Panc1 (cell line): ENCODE data around the gene TFEB.

Source experiments
- POLR2AphosphoS5 ChIP-seq: IDR thresholded peaks from 2 replicates; pipeline ENCODE4 v1.6.1; 2012; ENCODE audit warnings: mild to moderate bottlenecking, low read depth, low read length, moderate library complexity
- SIN3A ChIP-seq: IDR thresholded peaks from 2 replicates; pipeline ENCODE4 v1.6.1; 2012; ENCODE audit warnings: low read depth, mild to moderate bottlenecking, low read length, moderate library complexity, borderline replicate concordance; ENCODE audit not compliant: insufficient read depth
- TCF7L2 ChIP-seq: IDR thresholded peaks from 2 replicates; pipeline ENCODE4 v1.6.1; 2011; ENCODE audit warnings: mild to moderate bottlenecking, low read depth, low read length, inconsistent platforms
- TF ChIP-seq, protein P1 (sequence below): fragments of 450-650 bp; IDR thresholded peaks from 2 replicates; pipeline ENCODE4 v1.5.1; 2017; ENCODE audit warnings: mild to moderate bottlenecking
- TF ChIP-seq, protein P2 (sequence below), 2 experiments: IDR thresholded peaks; 2 replicates each; pipeline ENCODE4 v1.6.1; 2011 to 2012; ENCODE audit warnings: low read depth in 2 of 2, control low read depth in 1 of 2, low read length in 1 of 2, mild to moderate bottlenecking in 1 of 2, moderate library complexity in 1 of 2; ENCODE audit not compliant: insufficient read depth in 1 of 2

DNA sequence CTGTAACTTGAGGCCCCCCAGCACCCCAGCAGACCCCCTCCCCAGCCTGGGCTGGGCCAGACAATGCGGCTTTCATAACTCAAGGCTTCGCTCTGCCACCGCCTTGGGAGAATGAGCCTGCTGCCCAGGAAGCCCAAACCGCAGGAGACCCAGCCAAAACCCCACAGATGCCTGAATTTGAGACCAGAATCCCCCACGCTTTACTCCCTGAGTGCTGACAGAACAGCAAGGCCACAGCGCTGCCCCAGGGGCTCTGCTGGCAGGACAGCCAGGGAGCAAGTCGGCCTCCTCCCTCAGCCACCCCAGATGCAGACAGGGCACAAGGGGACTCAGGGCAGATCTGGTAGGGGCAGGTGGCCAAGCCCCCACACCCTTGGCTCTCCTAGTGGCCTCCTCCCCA lies 95.0 kb downstream of the TFEB start:
- TF ChIP-seq, protein P1, sequence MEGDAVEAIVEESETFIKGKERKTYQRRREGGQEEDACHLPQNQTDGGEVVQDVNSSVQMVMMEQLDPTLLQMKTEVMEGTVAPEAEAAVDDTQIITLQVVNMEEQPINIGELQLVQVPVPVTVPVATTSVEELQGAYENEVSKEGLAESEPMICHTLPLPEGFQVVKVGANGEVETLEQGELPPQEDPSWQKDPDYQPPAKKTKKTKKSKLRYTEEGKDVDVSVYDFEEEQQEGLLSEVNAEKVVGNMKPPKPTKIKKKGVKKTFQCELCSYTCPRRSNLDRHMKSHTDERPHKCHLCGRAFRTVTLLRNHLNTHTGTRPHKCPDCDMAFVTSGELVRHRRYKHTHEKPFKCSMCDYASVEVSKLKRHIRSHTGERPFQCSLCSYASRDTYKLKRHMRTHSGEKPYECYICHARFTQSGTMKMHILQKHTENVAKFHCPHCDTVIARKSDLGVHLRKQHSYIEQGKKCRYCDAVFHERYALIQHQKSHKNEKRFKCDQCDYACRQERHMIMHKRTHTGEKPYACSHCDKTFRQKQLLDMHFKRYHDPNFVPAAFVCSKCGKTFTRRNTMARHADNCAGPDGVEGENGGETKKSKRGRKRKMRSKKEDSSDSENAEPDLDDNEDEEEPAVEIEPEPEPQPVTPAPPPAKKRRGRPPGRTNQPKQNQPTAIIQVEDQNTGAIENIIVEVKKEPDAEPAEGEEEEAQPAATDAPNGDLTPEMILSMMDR: no peak
- no peak for TF ChIP-seq POLR2AphosphoS5
- TF ChIP-seq, protein P2, sequence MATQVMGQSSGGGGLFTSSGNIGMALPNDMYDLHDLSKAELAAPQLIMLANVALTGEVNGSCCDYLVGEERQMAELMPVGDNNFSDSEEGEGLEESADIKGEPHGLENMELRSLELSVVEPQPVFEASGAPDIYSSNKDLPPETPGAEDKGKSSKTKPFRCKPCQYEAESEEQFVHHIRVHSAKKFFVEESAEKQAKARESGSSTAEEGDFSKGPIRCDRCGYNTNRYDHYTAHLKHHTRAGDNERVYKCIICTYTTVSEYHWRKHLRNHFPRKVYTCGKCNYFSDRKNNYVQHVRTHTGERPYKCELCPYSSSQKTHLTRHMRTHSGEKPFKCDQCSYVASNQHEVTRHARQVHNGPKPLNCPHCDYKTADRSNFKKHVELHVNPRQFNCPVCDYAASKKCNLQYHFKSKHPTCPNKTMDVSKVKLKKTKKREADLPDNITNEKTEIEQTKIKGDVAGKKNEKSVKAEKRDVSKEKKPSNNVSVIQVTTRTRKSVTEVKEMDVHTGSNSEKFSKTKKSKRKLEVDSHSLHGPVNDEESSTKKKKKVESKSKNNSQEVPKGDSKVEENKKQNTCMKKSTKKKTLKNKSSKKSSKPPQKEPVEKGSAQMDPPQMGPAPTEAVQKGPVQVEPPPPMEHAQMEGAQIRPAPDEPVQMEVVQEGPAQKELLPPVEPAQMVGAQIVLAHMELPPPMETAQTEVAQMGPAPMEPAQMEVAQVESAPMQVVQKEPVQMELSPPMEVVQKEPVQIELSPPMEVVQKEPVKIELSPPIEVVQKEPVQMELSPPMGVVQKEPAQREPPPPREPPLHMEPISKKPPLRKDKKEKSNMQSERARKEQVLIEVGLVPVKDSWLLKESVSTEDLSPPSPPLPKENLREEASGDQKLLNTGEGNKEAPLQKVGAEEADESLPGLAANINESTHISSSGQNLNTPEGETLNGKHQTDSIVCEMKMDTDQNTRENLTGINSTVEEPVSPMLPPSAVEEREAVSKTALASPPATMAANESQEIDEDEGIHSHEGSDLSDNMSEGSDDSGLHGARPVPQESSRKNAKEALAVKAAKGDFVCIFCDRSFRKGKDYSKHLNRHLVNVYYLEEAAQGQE (IDR thresholded peaks at IDR 0.05; ENCODE audit: insufficient read depth in 1 of 2, low read depth in 2 of 2, low read length in 1 of 2): no peak
- TF ChIP-seq SIN3A: no peak
- TF ChIP-seq TCF7L2: no peak
